HG03575 (cell line): Measurements from ENCODE around the gene HOGA1.

Source experiments
- ATAC-seq: cut with Tn5 transposase; IDR thresholded peaks from one replicate; pipeline ENCODE4 v1.9.1; 2021; ENCODE audit not compliant: unreplicated experiment, insufficient number of reproducible peaks, low FRiP score; ENCODE audit errors: extremely low read depth

The HOGA1 gene

GRCh38 chr10:97598407-97599271 lies 14.4 kb downstream of the HOGA1 start:
- ATAC-seq = no peak

GRCh38 chr10:97599272-97599619 lies 15.1 kb downstream of the HOGA1 start:
- no peak for ATAC-seq

- ATAC-seq = no peak
These were observed 16.4 kb downstream of the HOGA1 start for GRCh38 chr10:97600616-97601015.

GRCh38 chr10:97601268-97602215 lies 17.4 kb downstream of the HOGA1 start:
- ATAC-seq = no peak

- ATAC-seq = no peak
These were observed 23.0 kb downstream of the HOGA1 start for GRCh38 chr10:97607095-97607636.

- ATAC-seq = no peak
These were observed 24.9 kb downstream of the HOGA1 start for GRCh38 chr10:97608991-97609561.

GRCh38 chr10:97611473-97611872 lies 27.3 kb downstream of the HOGA1 start:
- no peak for ATAC-seq

- no peak for ATAC-seq
These were observed 28.2 kb downstream of the HOGA1 start for GRCh38 chr10:97612386-97612785.

GRCh38 chr10:97618285-97618684 lies 34.1 kb downstream of the HOGA1 start:
- ATAC-seq = no peak

- ATAC-seq = no peak
These were observed 34.5 kb downstream of the HOGA1 start for GRCh38 chr10:97618733-97619132.

GRCh38 chr10:97623277-97623676 lies 39.1 kb downstream of the HOGA1 start:
- ATAC-seq = no peak

GRCh38 chr10:97627731-97628130 lies 43.5 kb downstream of the HOGA1 start:
- ATAC-seq = no peak

GRCh38 chr10:97628228-97628627 lies 44.0 kb downstream of the HOGA1 start:
- no peak for ATAC-seq

GRCh38 chr10:97629289-97629688 lies 45.1 kb downstream of the HOGA1 start:
- ATAC-seq = no peak

- ATAC-seq = no peak
These were observed 46.9 kb downstream of the HOGA1 start for GRCh38 chr10:97631098-97631497.

GRCh38 chr10:97632949-97633884 lies 49.0 kb downstream of the HOGA1 start, which contains the start of gene MORN4:
MORN4 (minus strand) TSS chr10:97633500; CDS start chr10:97619653, 13,847 bp downstream.
- peak; percentile 63 for ATAC-seq

- peak; percentile 9 for ATAC-seq
These were observed 49.7 kb downstream of the HOGA1 start for GRCh38 chr10:97633921-97634320.

GRCh38 chr10:97635577-97635976 lies 51.4 kb downstream of the HOGA1 start:
- ATAC-seq = no peak
